ENCODE data around the gene NPAS3.

GRCh38 chr14:33590891-33591630 lies 652.4 kb downstream of the NPAS3 start:
- no peak for TF ChIP-seq POLR2AphosphoS5 (IDR thresholded peaks at IDR 0.05; ENCODE audit: low read depth, low read length)
- TF ChIP-seq, protein P1, sequence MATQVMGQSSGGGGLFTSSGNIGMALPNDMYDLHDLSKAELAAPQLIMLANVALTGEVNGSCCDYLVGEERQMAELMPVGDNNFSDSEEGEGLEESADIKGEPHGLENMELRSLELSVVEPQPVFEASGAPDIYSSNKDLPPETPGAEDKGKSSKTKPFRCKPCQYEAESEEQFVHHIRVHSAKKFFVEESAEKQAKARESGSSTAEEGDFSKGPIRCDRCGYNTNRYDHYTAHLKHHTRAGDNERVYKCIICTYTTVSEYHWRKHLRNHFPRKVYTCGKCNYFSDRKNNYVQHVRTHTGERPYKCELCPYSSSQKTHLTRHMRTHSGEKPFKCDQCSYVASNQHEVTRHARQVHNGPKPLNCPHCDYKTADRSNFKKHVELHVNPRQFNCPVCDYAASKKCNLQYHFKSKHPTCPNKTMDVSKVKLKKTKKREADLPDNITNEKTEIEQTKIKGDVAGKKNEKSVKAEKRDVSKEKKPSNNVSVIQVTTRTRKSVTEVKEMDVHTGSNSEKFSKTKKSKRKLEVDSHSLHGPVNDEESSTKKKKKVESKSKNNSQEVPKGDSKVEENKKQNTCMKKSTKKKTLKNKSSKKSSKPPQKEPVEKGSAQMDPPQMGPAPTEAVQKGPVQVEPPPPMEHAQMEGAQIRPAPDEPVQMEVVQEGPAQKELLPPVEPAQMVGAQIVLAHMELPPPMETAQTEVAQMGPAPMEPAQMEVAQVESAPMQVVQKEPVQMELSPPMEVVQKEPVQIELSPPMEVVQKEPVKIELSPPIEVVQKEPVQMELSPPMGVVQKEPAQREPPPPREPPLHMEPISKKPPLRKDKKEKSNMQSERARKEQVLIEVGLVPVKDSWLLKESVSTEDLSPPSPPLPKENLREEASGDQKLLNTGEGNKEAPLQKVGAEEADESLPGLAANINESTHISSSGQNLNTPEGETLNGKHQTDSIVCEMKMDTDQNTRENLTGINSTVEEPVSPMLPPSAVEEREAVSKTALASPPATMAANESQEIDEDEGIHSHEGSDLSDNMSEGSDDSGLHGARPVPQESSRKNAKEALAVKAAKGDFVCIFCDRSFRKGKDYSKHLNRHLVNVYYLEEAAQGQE (IDR thresholded peaks at IDR 0.05; ENCODE audit: insufficient read depth in 1 of 2, low read depth in 2 of 2, low read length in 2 of 2) = no peak
- no peak for TF ChIP-seq SIN3A (IDR thresholded peaks at IDR 0.05; ENCODE audit: borderline replicate concordance, insufficient read depth, low read length)
- TF ChIP-seq TAF1 (IDR thresholded peaks at IDR 0.05; ENCODE audit: borderline replicate concordance, insufficient read depth, low read length) = no peak

Measured in PFSK-1 (cell line).